Nephron progenitor cell (in vitro differentiated cells): ENCODE results near the gene ADAT3.
A peak's percentile ranks its signal among the peaks of the same experiment; 100 is the strongest.
"Not testable (repeated sequence)": the region's sequence is repeated elsewhere in the genome, so short reads cannot be mapped to it uniquely, and the experiment has no call there.

Source experiments
- DNase-seq: peaks from one replicate; pipeline ENCODE4 v3.0.0; 2021
- H3K27ac Mint-ChIP-seq: 2 replicates; pipeline ENCODE4 v1.8.0; 2021; ENCODE audit warnings: mild to moderate bottlenecking, moderate library complexity, mixed read lengths
- H3K27me3 Mint-ChIP-seq: 2 replicates; pipeline ENCODE4 v1.8.0; 2021; ENCODE audit warnings: mild to moderate bottlenecking, low read depth, mixed read lengths; ENCODE audit not compliant: poor library complexity
- H3K36me3 Mint-ChIP-seq: 2 replicates; pipeline ENCODE4 v1.8.0; 2021; ENCODE audit warnings: low read depth, mixed read lengths
- H3K4me1 Mint-ChIP-seq: 2 replicates; pipeline ENCODE4 v1.8.0; 2021; ENCODE audit warnings: mixed read lengths
- H3K4me3 Mint-ChIP-seq: 2 replicates; pipeline ENCODE4 v1.8.0; 2021; ENCODE audit warnings: mild to moderate bottlenecking, moderate library complexity, mixed read lengths
- H3K9me3 Mint-ChIP-seq: 2 replicates; pipeline ENCODE4 v1.8.0; 2021; ENCODE audit warnings: mild to moderate bottlenecking, moderate library complexity, mixed read lengths
- TF ChIP-seq, protein P1 (sequence below): fragments of 200-600 bp; sonication (generic); IDR thresholded peaks from 2 replicates; pipeline ENCODE4 v1.5.0; 2021; ENCODE audit warnings: antibody characterized with exemption

ADAT3 gene

DNA sequence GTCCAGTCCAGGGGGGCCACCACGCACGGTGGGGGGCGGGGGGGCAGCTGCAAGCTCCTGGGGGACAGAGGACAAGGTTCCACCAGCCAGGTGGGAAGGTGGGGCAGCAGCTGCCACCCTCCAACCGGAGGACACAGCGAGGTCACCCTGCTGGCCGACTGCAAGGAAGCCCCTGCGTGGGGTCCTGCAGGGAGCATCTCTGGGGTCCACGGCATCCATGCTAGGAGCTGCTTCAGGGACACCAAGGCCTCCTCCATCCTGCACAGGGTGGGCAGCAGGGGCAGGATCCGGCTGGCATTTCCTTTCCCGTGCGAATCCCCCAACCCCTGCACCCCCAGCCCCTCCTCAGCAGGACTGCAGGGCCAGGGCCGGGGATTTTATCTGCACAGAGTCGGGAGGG lies 33.6 kb upstream of the ADAT3 start:
- Mint-ChIP-seq H3K27me3 (no peaks in the 10 kb centered on the region), H3K36me3 (peaks cover 9% of the 10 kb centered on the region)

DNA sequence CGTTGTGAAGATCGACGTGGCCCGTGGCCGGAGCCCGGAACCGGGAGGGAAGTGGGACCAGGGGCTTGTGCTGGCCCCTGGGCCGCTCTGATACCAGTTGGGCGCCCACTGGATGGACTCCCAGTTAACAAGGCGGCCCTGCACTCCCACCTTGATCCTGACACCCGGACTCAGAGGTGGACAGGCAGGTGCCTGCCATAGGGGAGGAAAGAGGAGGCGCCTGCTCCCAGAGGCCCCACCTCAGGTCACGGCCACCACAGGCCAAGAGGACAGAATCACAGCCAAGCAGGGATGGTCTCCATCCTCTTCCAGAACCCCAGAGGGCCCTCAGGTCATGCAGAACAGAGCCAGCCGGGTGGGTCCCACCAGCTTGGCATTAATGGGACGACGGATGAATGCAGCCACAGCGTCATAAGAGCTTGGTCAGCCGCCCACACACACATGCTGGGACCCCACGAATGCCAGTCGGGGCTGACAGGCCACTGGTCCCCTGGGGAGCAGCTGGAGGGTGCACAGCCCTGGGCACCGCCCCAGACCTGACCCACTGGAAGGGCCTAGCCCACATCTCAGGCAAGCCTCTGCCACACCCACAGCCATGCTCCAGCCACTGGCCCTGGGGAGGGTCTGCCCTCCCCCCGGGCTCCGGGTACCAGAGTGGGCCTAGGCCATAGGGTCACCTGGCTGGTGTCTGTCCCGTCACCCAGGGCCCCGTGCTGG lies 32.2 kb upstream of the ADAT3 start:
- no peaks in the 10 kb centered on the region for H3K9me3 Mint-ChIP-seq
- H3K36me3 Mint-ChIP-seq: peaks cover 9% of the 10 kb centered on the region
- no peak overlapping the region for H3K27ac Mint-ChIP-seq
- H3K4me1 Mint-ChIP-seq: peaks cover 18% of the 10 kb centered on the region
- no peak for DNase-seq
- no peak overlapping the region for H3K4me3 Mint-ChIP-seq
- TF ChIP-seq, protein P1, sequence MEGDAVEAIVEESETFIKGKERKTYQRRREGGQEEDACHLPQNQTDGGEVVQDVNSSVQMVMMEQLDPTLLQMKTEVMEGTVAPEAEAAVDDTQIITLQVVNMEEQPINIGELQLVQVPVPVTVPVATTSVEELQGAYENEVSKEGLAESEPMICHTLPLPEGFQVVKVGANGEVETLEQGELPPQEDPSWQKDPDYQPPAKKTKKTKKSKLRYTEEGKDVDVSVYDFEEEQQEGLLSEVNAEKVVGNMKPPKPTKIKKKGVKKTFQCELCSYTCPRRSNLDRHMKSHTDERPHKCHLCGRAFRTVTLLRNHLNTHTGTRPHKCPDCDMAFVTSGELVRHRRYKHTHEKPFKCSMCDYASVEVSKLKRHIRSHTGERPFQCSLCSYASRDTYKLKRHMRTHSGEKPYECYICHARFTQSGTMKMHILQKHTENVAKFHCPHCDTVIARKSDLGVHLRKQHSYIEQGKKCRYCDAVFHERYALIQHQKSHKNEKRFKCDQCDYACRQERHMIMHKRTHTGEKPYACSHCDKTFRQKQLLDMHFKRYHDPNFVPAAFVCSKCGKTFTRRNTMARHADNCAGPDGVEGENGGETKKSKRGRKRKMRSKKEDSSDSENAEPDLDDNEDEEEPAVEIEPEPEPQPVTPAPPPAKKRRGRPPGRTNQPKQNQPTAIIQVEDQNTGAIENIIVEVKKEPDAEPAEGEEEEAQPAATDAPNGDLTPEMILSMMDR: no peak
- no peaks in the 10 kb centered on the region for H3K27me3 Mint-ChIP-seq

More for the DNA sequence above, 33.6 kb upstream of the ADAT3 start:
- Mint-ChIP-seq H3K9me3 (no peaks in the 10 kb centered on the region), H3K4me1 (peaks cover 18% of the 10 kb centered on the region), H3K27ac (no peak overlapping the region), H3K4me3 (no peak overlapping the region)
- no peak for DNase-seq
- TF ChIP-seq, protein P1: no peak

DNA sequence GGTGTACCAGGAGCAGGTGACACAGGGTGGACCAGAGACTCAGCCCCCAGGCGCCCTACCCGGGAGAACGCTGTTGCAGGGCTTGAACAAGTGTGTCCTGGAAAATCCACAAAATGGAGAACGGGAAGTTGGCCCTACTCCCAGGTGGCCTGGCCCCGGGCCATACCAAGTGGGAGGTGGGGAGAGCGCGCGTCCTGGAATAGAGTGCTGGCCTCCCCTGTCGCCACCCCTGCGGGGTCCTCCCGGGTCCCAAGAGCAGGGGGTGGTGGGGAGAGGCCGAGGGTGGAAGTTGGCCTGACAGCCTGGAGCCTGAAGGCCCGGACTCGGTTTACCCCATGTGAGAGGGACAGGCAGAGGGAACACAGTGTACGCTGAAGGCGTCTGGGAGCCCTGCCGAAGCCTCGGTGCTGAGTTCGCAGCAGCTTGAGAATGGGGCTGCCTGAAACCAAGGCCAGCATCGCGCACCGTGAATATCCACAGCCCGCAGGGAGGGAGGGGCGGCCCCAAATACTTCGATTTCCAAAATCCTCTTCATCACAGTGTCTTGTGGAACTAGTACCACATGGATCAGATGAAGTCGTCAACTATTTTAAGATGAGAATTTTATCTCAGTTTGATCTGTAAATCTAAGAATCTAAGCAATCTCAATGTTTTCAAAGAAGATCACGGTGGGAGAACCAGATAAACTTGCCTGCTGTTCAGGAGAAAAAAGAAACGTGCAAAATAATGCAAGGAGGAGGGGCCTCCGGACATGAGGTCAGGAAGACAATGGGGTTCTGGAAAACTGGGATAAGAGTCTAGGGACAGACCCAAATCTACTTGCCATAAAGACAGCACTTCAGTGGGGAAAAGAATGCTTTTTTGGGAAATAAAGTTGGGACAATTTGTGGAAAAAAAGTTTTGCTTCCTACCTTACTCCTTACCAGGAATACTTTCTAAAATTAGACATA lies 31.4 kb upstream of the ADAT3 start:
- Mint-ChIP-seq H3K4me1 (peaks cover 18% of the 10 kb centered on the region), H3K36me3 (peaks cover 9% of the 10 kb centered on the region), H3K27ac (peak overlapping the region; percentile 32), H3K9me3 (no peaks in the 10 kb centered on the region), H3K27me3 (no peaks in the 10 kb centered on the region), H3K4me3 (peak overlapping the region; percentile 96)
- no peak for DNase-seq
- TF ChIP-seq, protein P1: no peak

DNA sequence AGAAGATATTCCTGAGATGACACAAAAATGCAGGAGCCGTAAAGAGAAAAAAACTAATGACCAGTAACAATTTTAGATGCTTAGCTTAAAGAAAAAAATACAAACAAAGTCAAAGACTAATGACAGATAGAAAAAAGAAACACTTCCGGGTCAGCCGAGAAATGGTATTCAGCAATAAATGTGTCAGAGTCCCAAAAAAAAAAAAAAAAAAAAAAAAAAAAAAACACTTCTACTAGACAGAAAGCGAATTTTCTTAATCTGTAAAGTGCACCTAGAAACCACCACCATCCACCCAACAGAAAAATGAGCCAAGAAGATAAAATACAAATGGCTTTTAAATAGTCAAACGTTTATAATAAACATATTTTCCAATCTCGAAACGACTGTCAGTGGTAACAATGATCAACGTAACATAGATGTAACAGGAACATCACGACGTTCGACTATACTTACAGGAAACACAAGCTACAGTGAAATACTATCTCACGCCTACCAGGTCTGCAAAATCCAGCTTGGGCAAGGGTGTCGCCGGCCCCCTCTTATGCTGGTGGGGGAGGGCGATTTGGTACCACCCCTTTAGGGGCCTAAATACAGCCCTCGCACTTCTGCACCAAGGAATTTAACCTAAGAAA lies 30.5 kb upstream of the ADAT3 start:
- Mint-ChIP-seq H3K36me3 (peaks cover 9% of the 10 kb centered on the region), H3K27me3 (no peaks in the 10 kb centered on the region), H3K4me3 (peak overlapping the region; percentile 96), H3K4me1 (peaks cover 18% of the 10 kb centered on the region), H3K9me3 (no peaks in the 10 kb centered on the region), H3K27ac (no peak overlapping the region)
- DNase-seq: no peak
- TF ChIP-seq, protein P1: no peak

DNA sequence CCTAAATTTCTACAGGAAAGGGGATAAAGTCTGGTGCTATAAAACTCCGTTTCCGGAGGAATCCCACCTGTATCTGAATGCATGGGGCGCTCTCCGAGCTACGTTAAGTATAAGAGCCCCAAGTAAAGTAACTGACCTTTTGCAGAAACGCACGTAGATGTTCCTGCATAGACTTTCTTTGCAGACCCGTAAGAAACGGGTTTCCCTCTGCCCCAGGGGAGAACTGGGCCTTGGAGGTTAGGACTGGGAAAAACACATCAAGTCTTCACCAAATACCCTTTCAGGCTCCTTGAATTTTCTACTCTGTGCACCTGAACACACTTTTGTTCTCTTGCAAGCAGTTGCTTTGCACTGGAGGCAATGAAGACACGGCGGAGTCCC lies 29.9 kb upstream of the ADAT3 start:
- not testable (repeated sequence) for DNase-seq, H3K9me3 Mint-ChIP-seq, H3K36me3 Mint-ChIP-seq, H3K27me3 Mint-ChIP-seq
- peak overlapping the region; percentile 96 for H3K4me3 Mint-ChIP-seq
- peaks cover 18% of the 10 kb centered on the region for H3K4me1 Mint-ChIP-seq
- H3K27ac Mint-ChIP-seq: peak overlapping the region; percentile 92
